Tibial nerve (tissue), 4 donors: ENCODE measurements around the gene HUWE1. TPM values are rescaled to one million over a fixed set of nuclear protein-coding genes. Genes with fewer than 3 reads are reported as not detected.
"Not testable (repeated sequence)": the region's sequence is repeated elsewhere in the genome, so short reads cannot be mapped to it uniquely, and the experiment has no call there.

Experiments
- DNase-seq, 2 donors: peaks; one replicate each; pipeline ENCODE4 v3.0.0-alpha.2; 2019; ENCODE audit warnings: low spot score in 2 of 2
- H3K27ac ChIP-seq, 4 donors: fragments of 200-600 bp; sonication (generic) in 3 of 4; one replicate each; pipeline ENCODE4 v1.5.1; 2017 to 2019; ENCODE audit warnings: mild to moderate bottlenecking in 1 of 4
- H3K27me3 ChIP-seq, 2 donors: fragments of 200-600 bp; sonication (generic) in 1 of 2; one replicate each; pipeline versions ENCODE4 v1.5.1 to v1.6.0; 2017 to 2019
- H3K36me3 ChIP-seq, 3 donors: fragments of 200-600 bp; sonication (generic); one replicate each; pipeline ENCODE4 v1.5.1; 2018 to 2019
- H3K4me1 ChIP-seq, 4 donors: fragments of 200-600 bp; sonication (generic) in 3 of 4; one replicate each; pipeline ENCODE4 v1.5.1; 2017 to 2019
- H3K4me3 ChIP-seq, 4 donors: fragments of 200-600 bp; sonication (generic) in 3 of 4; one replicate each; pipeline ENCODE4 v1.5.1; 2017 to 2019; ENCODE audit warnings: mild to moderate bottlenecking in 1 of 4, moderate library complexity in 1 of 4
- H3K9me3 ChIP-seq, 4 donors: fragments of 200-600 bp; sonication (generic) in 3 of 4; one replicate each; pipeline ENCODE4 v1.5.1; 2017 to 2019
- CTCF ChIP-seq, 5 experiments: fragments of 200-600 bp in 3 of 5; fragments of 450-650 bp in 2 of 5; sonication (generic) in 3 of 5; IDR thresholded peaks; one replicate each; pipeline ENCODE4 v1.5.1; 2016 to 2019; ENCODE audit warnings: antibody characterized with exemption in 5 of 5, mild to moderate bottlenecking in 3 of 5, moderate library complexity in 2 of 5
- EP300 ChIP-seq, 2 donors: sonication (generic); formaldehyde crosslinking; IDR thresholded peaks; one replicate each; pipeline ENCODE4 v1.6.1; 2017; ENCODE audit warnings: antibody characterized with exemption in 2 of 2, mild to moderate bottlenecking in 1 of 2
- POLR2A ChIP-seq, 2 donors: fragments of 450-650 bp; IDR thresholded peaks; one replicate each; pipeline ENCODE4 v1.6.1; 2017; ENCODE audit warnings: antibody characterized with exemption in 2 of 2, mild to moderate bottlenecking in 2 of 2, moderate library complexity in 2 of 2
- WGBS, 2 donors: methylation state at CpG; one replicate each; pipeline ENCODE4 v1.1.5; 2018; 5-methylcytosine and 5-hydroxymethylcytosine counted together
- total RNA-seq, 4 donors: library from RNA; depleted of rRNA; stranded (reverse); fragments of >200 nt; gene quantifications; one replicate each; pipeline ENCODE4 v1.1.0, GENCODE V29; 2016

The HUWE1 gene
- total RNA-seq, 4 donors from 2014 or later, result 104 to 141 (median 119) TPM

GRCh38 chrX:53544936-53545335 lies 141.6 kb downstream of the HUWE1 start:
- TF ChIP-seq POLR2A (IDR thresholded peaks at IDR 0.05) (no peak), CTCF (IDR thresholded peaks at IDR 0.05) (no peak)
- DNase-seq, result no peak
- Histone ChIP-seq H3K9me3 (no peaks in the 10 kb centered on the region), H3K4me1 (no peaks in the 10 kb centered on the region), H3K4me3 (no peak overlapping the region), H3K27ac (no peak overlapping the region), H3K36me3 (peaks cover 0 to 96% (median 0%) of the 10 kb centered on the region in 3 donors), H3K27me3 (no peaks in the 10 kb centered on the region)
- WGBS, 2 donors, result 84 to 96% methylated on average over 9 of the region's 9 CpGs

- Histone ChIP-seq H3K9me3 (no peaks in the 10 kb centered on the region), H3K27ac (no peak overlapping the region), H3K36me3 (peaks cover 2 to 94% (median 10%) of the 10 kb centered on the region in 3 donors), H3K4me1 (no peaks in the 10 kb centered on the region), H3K27me3 (no peaks in the 10 kb centered on the region), H3K4me3 (no peak overlapping the region)
- no peak for DNase-seq
- TF ChIP-seq CTCF (IDR thresholded peaks at IDR 0.05) (no peak), POLR2A (IDR thresholded peaks at IDR 0.05) (no peak), EP300 (IDR thresholded peaks at IDR 0.05) (no peak)
- WGBS, 2 donors, result 60 to 63% methylated on average over 8 of the region's 8 CpGs
These were observed 147.7 kb downstream of the HUWE1 start for GRCh38 chrX:53538781-53539180.

- 78 to 85% methylated on average over 18 to 21 of the region's 21 CpGs for WGBS, 2 donors
- not testable (repeated sequence) for DNase-seq, H3K9me3 ChIP-seq, H3K27ac ChIP-seq, H3K4me1 ChIP-seq, H3K27me3 ChIP-seq, H3K4me3 ChIP-seq
- H3K36me3 ChIP-seq, result peaks cover 0 to 36% (median 0%) of the 10 kb centered on the region in 3 donors
These were observed 155.1 kb downstream of the HUWE1 start for GRCh38 chrX:53531255-53531966.

- Histone ChIP-seq H3K4me1 (no peaks in the 10 kb centered on the region), H3K36me3 (no peaks in the 10 kb centered on the region), H3K9me3 (no peaks in the 10 kb centered on the region), H3K27me3 (no peaks in the 10 kb centered on the region), H3K27ac (no peak overlapping the region), H3K4me3 (no peak overlapping the region)
- TF ChIP-seq EP300 (IDR thresholded peaks at IDR 0.05) (no peak), POLR2A (IDR thresholded peaks at IDR 0.05) (no peak), CTCF (IDR thresholded peaks at IDR 0.05) (no peak)
- no peak for DNase-seq
These were observed 159.5 kb downstream of the HUWE1 start for GRCh38 chrX:53526999-53527398.

DNA sequence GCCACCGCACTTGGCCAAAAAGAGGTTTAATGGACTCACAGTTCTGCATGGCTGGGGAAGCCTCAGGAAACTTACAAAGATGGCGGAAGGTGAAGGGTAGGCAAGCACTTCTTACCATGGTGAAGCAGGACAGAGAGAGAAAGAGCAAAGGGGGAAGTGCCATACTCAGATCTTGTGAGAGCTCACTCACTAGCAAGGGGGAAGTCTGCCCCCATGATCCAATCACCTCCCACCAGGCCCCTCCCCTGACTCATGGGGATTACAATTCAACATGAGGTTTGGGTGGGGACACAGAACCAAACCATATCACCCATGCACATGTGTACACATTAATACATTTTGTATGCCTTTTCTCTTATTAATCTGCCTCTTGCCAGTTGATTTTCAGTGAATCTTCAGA lies 175.2 kb downstream of the HUWE1 start:
- no peak overlapping the region for H3K27ac ChIP-seq

DNA sequence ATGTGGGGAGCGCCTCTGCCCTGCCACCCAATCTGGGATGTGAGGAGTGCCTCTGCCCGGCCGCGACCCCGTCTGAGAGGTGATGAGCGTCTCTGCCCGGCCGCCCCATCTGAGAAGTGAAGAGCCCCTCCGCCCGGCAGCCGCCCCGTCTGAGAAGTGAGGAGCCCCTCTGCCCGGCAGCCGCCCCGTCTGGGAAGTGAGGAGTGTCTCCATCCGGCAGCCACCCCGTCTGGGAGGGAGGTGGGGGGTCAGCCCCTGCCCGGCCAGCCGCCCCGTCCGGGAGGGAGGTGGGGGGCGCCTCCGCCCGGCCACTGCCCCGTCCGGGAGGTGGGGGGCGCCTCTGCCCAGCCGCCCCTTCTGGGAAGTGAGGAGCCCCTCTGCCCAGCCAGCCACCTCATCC lies 182.5 kb downstream of the HUWE1 start:
- H3K27ac ChIP-seq, H3K27me3 ChIP-seq, H3K4me1 ChIP-seq, DNase-seq, H3K36me3 ChIP-seq, H3K4me3 ChIP-seq, H3K9me3 ChIP-seq: not testable (repeated sequence)
- no CpG with 5 or more reads among the region's 28 CpGs for WGBS, 2 donors

More for the DNA sequence above, 175.2 kb downstream of the HUWE1 start:
- H3K4me1 ChIP-seq, result no peaks in the 10 kb centered on the region
- H3K27me3 ChIP-seq, result peaks cover 0 to 13% of the 10 kb centered on the region in 2 donors
- H3K9me3 ChIP-seq, result no peaks in the 10 kb centered on the region
- DNase-seq, result no peak
- TF ChIP-seq POLR2A (IDR thresholded peaks at IDR 0.05) (no peak), CTCF (IDR thresholded peaks at IDR 0.05) (no peak), EP300 (IDR thresholded peaks at IDR 0.05) (no peak)
- no peak overlapping the region for H3K4me3 ChIP-seq
- no peaks in the 10 kb centered on the region for H3K36me3 ChIP-seq
- WGBS, 2 donors, result 94 to 96% methylated on average over 2 of the region's 2 CpGs
